GM19395 (cell line): ENCODE data around the gene CHRM4.

Experiments
- ATAC-seq: cut with Tn5 transposase; IDR thresholded peaks from one replicate; pipeline ENCODE4 v1.9.1; 2021; ENCODE audit warnings: mild to moderate bottlenecking, moderate library complexity; ENCODE audit not compliant: unreplicated experiment

The CHRM4 gene

GRCh38 chr11:46370253-46370652 lies 21.3 kb downstream of the CHRM4 start:
- ATAC-seq = no peak

GRCh38 chr11:46369458-46370152 lies 22.0 kb downstream of the CHRM4 start:
- no peak for ATAC-seq

GRCh38 chr11:46367916-46368267 lies 23.7 kb downstream of the CHRM4 start:
- ATAC-seq = no peak

GRCh38 chr11:46367244-46367915 lies 24.2 kb downstream of the CHRM4 start:
- peak; percentile 74 for ATAC-seq

GRCh38 chr11:46366661-46367161 lies 24.9 kb downstream of the CHRM4 start:
- no peak for ATAC-seq

GRCh38 chr11:46366260-46366659 lies 25.3 kb downstream of the CHRM4 start:
- ATAC-seq = no peak

- no peak for ATAC-seq
Observed at GRCh38 chr11:46364791-46365190, 26.8 kb downstream of the CHRM4 start.

- no peak for ATAC-seq
Observed at GRCh38 chr11:46364056-46364455, 27.5 kb downstream of the CHRM4 start.

- no peak for ATAC-seq
Observed at GRCh38 chr11:46363455-46364005, 28.0 kb downstream of the CHRM4 start.

- ATAC-seq = no peak
Observed at GRCh38 chr11:46363031-46363407, 28.6 kb downstream of the CHRM4 start.

- ATAC-seq = no peak
Observed at GRCh38 chr11:46362156-46363030, 29.2 kb downstream of the CHRM4 start.

GRCh38 chr11:46361283-46362155 lies 30.1 kb downstream of the CHRM4 start:
- peak; percentile 94 for ATAC-seq

- ATAC-seq = peak; percentile 24
Observed at GRCh38 chr11:46360878-46361277, 30.7 kb downstream of the CHRM4 start.

- no peak for ATAC-seq
Observed at GRCh38 chr11:46359953-46360352, 31.6 kb downstream of the CHRM4 start.

- ATAC-seq = no peak
Observed at GRCh38 chr11:46357483-46357936, 34.1 kb downstream of the CHRM4 start.

GRCh38 chr11:46356924-46357482 lies 34.6 kb downstream of the CHRM4 start:
- ATAC-seq = no peak

GRCh38 chr11:46353698-46354097 lies 37.9 kb downstream of the CHRM4 start:
- ATAC-seq = no peak

GRCh38 chr11:46352063-46352841 lies 39.3 kb downstream of the CHRM4 start:
- ATAC-seq = no peak

GRCh38 chr11:46351606-46352005 lies 40.0 kb downstream of the CHRM4 start:
- ATAC-seq = no peak
